Ovary (tissue), 3 donors: ENCODE results near the gene METTL26.

Source experiments
- CTCF ChIP-seq, 3 donors: fragments of 450-650 bp in 2 of 3; fragments of 200-600 bp in 1 of 3; IDR thresholded peaks; one replicate each; pipeline versions ENCODE4 v1.5.1 to v1.8.0; 2016 to 2022; ENCODE audit warnings: antibody characterized with exemption in 3 of 3, mild to moderate bottlenecking in 1 of 3
- EP300 ChIP-seq: sonication (generic); formaldehyde crosslinking; IDR thresholded peaks from one replicate; pipeline ENCODE4 v1.6.1; 2017; ENCODE audit warnings: antibody characterized with exemption
- donor health status: DM: no; HTN: no; CAD: no.

- TF ChIP-seq CTCF (IDR thresholded peaks at IDR 0.05) (no peak), EP300 (no peak)
These were observed 13.2 kb downstream of the METTL26 start for GRCh38 chr16:622920-623280.
